GM23248 (cell line): Measurements from ENCODE around the gene FOXS1.

Experiments
- EZH2 ChIP-seq: fragments of 200-600 bp; sonication (generic); IDR thresholded peaks from 2 replicates; pipeline ENCODE4 v1.6.1; 2018; ENCODE audit warnings: antibody characterized with exemption, mild to moderate bottlenecking; ENCODE audit not compliant: insufficient read depth, poor library complexity, severe bottlenecking
- EZH2phosphoT487 ChIP-seq: fragments of 200-600 bp; sonication (generic); IDR thresholded peaks from 2 replicates; pipeline ENCODE4 v1.6.1; 2018; ENCODE audit warnings: antibody characterized with exemption, moderate library complexity, mild to moderate bottlenecking, low read depth; ENCODE audit not compliant: insufficient read depth

DNA sequence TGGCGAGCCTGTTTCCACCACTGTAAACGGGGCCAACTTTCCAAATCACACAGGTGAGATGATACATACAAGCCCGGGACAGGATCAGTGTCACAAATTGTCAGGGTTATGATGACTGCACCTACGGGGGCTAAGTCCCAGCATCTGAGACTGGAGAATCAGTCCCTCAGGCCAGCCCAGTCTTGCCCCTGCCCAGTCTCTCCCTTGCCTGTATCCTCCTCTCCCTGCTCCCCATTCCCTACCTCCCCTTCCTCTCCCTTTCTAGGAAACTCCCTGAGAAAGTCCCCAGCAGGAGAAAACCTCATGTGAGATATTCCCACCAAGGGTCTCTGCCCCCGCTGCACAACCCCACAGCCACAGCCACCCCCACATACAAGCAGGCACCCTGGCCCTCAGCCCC is 1.5 kb downstream of the FOXS1 start:
- TF ChIP-seq EZH2 (no peak), EZH2phosphoT487 (no peak)
